Stimulated activated effector memory CD8-positive, alpha-beta T cell treated with anti-CD3 and anti-CD28 coated beads, Interleukin-12 subunit alpha, Interleukin-12 subunit beta, amount 100 ng/mL, for 72 hours (primary cell): ENCODE data around the gene PRDM11.
A peak's percentile ranks its signal among the peaks of the same experiment; 100 is the strongest.
"Not testable (repeated sequence)": the region's sequence is repeated elsewhere in the genome, so short reads cannot be mapped to it uniquely, and the experiment has no call there.

ENCODE experiments used
- ATAC-seq: fragments of 150-1000 bp; cut with Tn5 transposase; 2 replicates; pipeline ENCODE4 v1.10.0; 2021
- DNase-seq, 2 donors: peaks; one replicate each; pipeline ENCODE4 v3.0.0; 2021 to 2022; ENCODE audit warnings: low spot score in 2 of 2
- H3K27ac Mint-ChIP-seq: one replicate; pipeline ENCODE4 v1.8.0; 2022; ENCODE audit warnings: mild to moderate bottlenecking, mixed read lengths
- H3K36me3 Mint-ChIP-seq: one replicate; pipeline ENCODE4 v1.8.0; 2022; ENCODE audit warnings: mild to moderate bottlenecking, mixed read lengths
- H3K4me1 Mint-ChIP-seq: one replicate; pipeline ENCODE4 v1.8.0; 2022; ENCODE audit warnings: mixed read lengths
- H3K4me3 Mint-ChIP-seq: one replicate; pipeline ENCODE4 v1.8.0; 2022; ENCODE audit warnings: mild to moderate bottlenecking, mixed read lengths
- H3K9me3 Mint-ChIP-seq: one replicate; pipeline ENCODE4 v1.8.0; 2022; ENCODE audit warnings: mixed read lengths

The PRDM11 gene

GRCh38 chr11:45109400-45109799 lies 37.0 kb upstream of the PRDM11 start:
- no peaks in the 10 kb centered on the region for H3K4me1 Mint-ChIP-seq
- no peak overlapping the region for H3K4me3 Mint-ChIP-seq
- H3K27ac Mint-ChIP-seq = no peak overlapping the region
- H3K36me3 Mint-ChIP-seq = peaks cover 6% of the 10 kb centered on the region
- H3K9me3 Mint-ChIP-seq = no peaks in the 10 kb centered on the region
- DNase-seq (no peak), ATAC-seq (no peak)

- no peaks in the 10 kb centered on the region for H3K4me1 Mint-ChIP-seq
- no peak overlapping the region for H3K4me3 Mint-ChIP-seq
- no peak overlapping the region for H3K27ac Mint-ChIP-seq
- no peaks in the 10 kb centered on the region for H3K9me3 Mint-ChIP-seq
- ATAC-seq = peak; percentile 65
- H3K36me3 Mint-ChIP-seq = peaks cover 6% of the 10 kb centered on the region
- DNase-seq = no peak
Measured at GRCh38 chr11:45110562-45110961, 35.9 kb upstream of the PRDM11 start.

- Mint-ChIP-seq H3K4me3 (no peak overlapping the region), H3K9me3 (no peaks in the 10 kb centered on the region), H3K4me1 (no peaks in the 10 kb centered on the region), H3K36me3 (peaks cover 6% of the 10 kb centered on the region), H3K27ac (no peak overlapping the region)
- ATAC-seq = no peak
- no peak for DNase-seq
Measured at GRCh38 chr11:45113807-45114206, 32.6 kb upstream of the PRDM11 start.

GRCh38 chr11:45127836-45128235 lies 18.6 kb upstream of the PRDM11 start:
- not testable (repeated sequence) for ATAC-seq, DNase-seq, H3K9me3 Mint-ChIP-seq, H3K27ac Mint-ChIP-seq, H3K4me1 Mint-ChIP-seq, H3K36me3 Mint-ChIP-seq, H3K4me3 Mint-ChIP-seq

- no peak overlapping the region for H3K27ac Mint-ChIP-seq
- no peak for ATAC-seq
- DNase-seq = no peak
- H3K36me3 Mint-ChIP-seq = no peaks in the 10 kb centered on the region
- H3K4me3 Mint-ChIP-seq = no peak overlapping the region
- H3K9me3 Mint-ChIP-seq = no peaks in the 10 kb centered on the region
- no peaks in the 10 kb centered on the region for H3K4me1 Mint-ChIP-seq
Measured at GRCh38 chr11:45133878-45134277, 12.6 kb upstream of the PRDM11 start.

GRCh38 chr11:45141171-45141570 lies 5.3 kb upstream of the PRDM11 start:
- ATAC-seq (peak; percentile 98), DNase-seq (peak in 1 of 2 donors; percentile 72)
- Mint-ChIP-seq H3K4me3 (no peak overlapping the region), H3K36me3 (peaks cover 5% of the 10 kb centered on the region), H3K9me3 (no peaks in the 10 kb centered on the region), H3K4me1 (peaks cover 32% of the 10 kb centered on the region), H3K27ac (peak overlapping the region; percentile 34)

- ATAC-seq = peak; percentile 14
- peaks cover 5% of the 10 kb centered on the region for H3K36me3 Mint-ChIP-seq
- no peak overlapping the region for H3K4me3 Mint-ChIP-seq
Measured at GRCh38 chr11:45141631-45142030, 4.8 kb upstream of the PRDM11 start.

GRCh38 chr11:45142241-45143055 lies 4.0 kb upstream of the PRDM11 start:
- Mint-ChIP-seq H3K27ac (no peak overlapping the region), H3K4me3 (no peak overlapping the region), H3K36me3 (peaks cover 5% of the 10 kb centered on the region), H3K4me1 (peaks cover 38% of the 10 kb centered on the region), H3K9me3 (no peaks in the 10 kb centered on the region)
- peak in 1 of 2 donors; percentile 47 for DNase-seq
- ATAC-seq = no peak

More at GRCh38 chr11:45141631-45142030, 4.8 kb upstream of the PRDM11 start:
- Mint-ChIP-seq H3K9me3 (no peaks in the 10 kb centered on the region), H3K27ac (peak overlapping the region; percentile 34), H3K4me1 (peaks cover 36% of the 10 kb centered on the region)
- DNase-seq = no peak

- DNase-seq (peak in 1 of 2 donors; percentile 34), ATAC-seq (no peak)
- peaks cover 5% of the 10 kb centered on the region for H3K36me3 Mint-ChIP-seq
- no peak overlapping the region for H3K27ac Mint-ChIP-seq
- no peaks in the 10 kb centered on the region for H3K9me3 Mint-ChIP-seq
- peaks cover 48% of the 10 kb centered on the region for H3K4me1 Mint-ChIP-seq
- H3K4me3 Mint-ChIP-seq = no peak overlapping the region
Measured at GRCh38 chr11:45143494-45143893, 2.9 kb upstream of the PRDM11 start.

GRCh38 chr11:45144126-45145082 lies 2.0 kb upstream of the PRDM11 start:
- H3K4me1 Mint-ChIP-seq = peaks cover 57% of the 10 kb centered on the region
- H3K9me3 Mint-ChIP-seq = no peaks in the 10 kb centered on the region
- H3K36me3 Mint-ChIP-seq = peaks cover 5% of the 10 kb centered on the region
- ATAC-seq (no peak), DNase-seq (peak in 1 of 2 donors; percentile 40)
- no peak overlapping the region for H3K4me3 Mint-ChIP-seq
- H3K27ac Mint-ChIP-seq = no peak overlapping the region

- Mint-ChIP-seq H3K4me1 (peaks cover 60% of the 10 kb centered on the region), H3K4me3 (peak overlapping the region; percentile 84), H3K27ac (no peak overlapping the region), H3K9me3 (no peaks in the 10 kb centered on the region), H3K36me3 (peaks cover 5% of the 10 kb centered on the region)
- ATAC-seq = no peak
- DNase-seq = no peak
Measured at GRCh38 chr11:45145083-45145378, 1.4 kb upstream of the PRDM11 start.

- Mint-ChIP-seq H3K4me1 (peaks cover 63% of the 10 kb centered on the region), H3K27ac (peak overlapping the region; percentile 92), H3K4me3 (peak overlapping the region; percentile 84), H3K9me3 (no peaks in the 10 kb centered on the region), H3K36me3 (peaks cover 5% of the 10 kb centered on the region)
- DNase-seq (peak; percentile 2 to 49), ATAC-seq (no peak)
Measured at GRCh38 chr11:45145379-45146071, 914 bp upstream of the PRDM11 start.

- peak overlapping the region; percentile 84 for H3K4me3 Mint-ChIP-seq
- ATAC-seq (peak; percentile 98), DNase-seq (peak; percentile 87 to 92)
- H3K9me3 Mint-ChIP-seq = no peaks in the 10 kb centered on the region
- peaks cover 56% of the 10 kb centered on the region for H3K4me1 Mint-ChIP-seq
- H3K27ac Mint-ChIP-seq = peak overlapping the region; percentile 92
- H3K36me3 Mint-ChIP-seq = no peaks in the 10 kb centered on the region
Measured at GRCh38 chr11:45147017-45147728, 734 bp downstream of the PRDM11 start.

- Mint-ChIP-seq H3K9me3 (no peaks in the 10 kb centered on the region), H3K27ac (peak overlapping the region; percentile 92), H3K4me3 (peak overlapping the region; percentile 84), H3K4me1 (peaks cover 63% of the 10 kb centered on the region), H3K36me3 (no peaks in the 10 kb centered on the region)
- ATAC-seq = no peak
- DNase-seq = peak; percentile 1 to 41
Measured at GRCh38 chr11:45147891-45148675, 1.6 kb downstream of the PRDM11 start.
